Activated naive CD4-positive, alpha-beta T cell treated with anti-CD3 and anti-CD28 coated beads, Interleukin-2, amount 50 U/mL, for 16 hours (primary cell): ENCODE data around the gene GBX1.
A peak's percentile ranks its signal among the peaks of the same experiment; 100 is the strongest.

Experiments
- DNase-seq: peaks from one replicate; pipeline ENCODE4 v3.0.0-alpha.2; 2020

The GBX1 gene

GRCh38 chr7:151125470-151125845 lies 42.0 kb downstream of the GBX1 start:
- DNase-seq: no peak

- DNase-seq: no peak
Measured at GRCh38 chr7:151124899-151125399, 42.5 kb downstream of the GBX1 start.

- no peak for DNase-seq
Measured at GRCh38 chr7:151124481-151124880, 43.0 kb downstream of the GBX1 start.

- peak; percentile 82 for DNase-seq
Measured at GRCh38 chr7:151123822-151124464, 43.6 kb downstream of the GBX1 start.

GRCh38 chr7:151123158-151123821 lies 44.2 kb downstream of the GBX1 start:
- no peak for DNase-seq

GRCh38 chr7:151122796-151123157 lies 44.7 kb downstream of the GBX1 start:
- DNase-seq: no peak

- no peak for DNase-seq
Measured at GRCh38 chr7:151122276-151122675, 45.2 kb downstream of the GBX1 start.

- DNase-seq: no peak
Measured at GRCh38 chr7:151121380-151122170, 45.9 kb downstream of the GBX1 start.

- DNase-seq: no peak
Measured at GRCh38 chr7:151120896-151121295, 46.6 kb downstream of the GBX1 start.

- no peak for DNase-seq
Measured at GRCh38 chr7:151119902-151120301, 47.6 kb downstream of the GBX1 start.

- no peak for DNase-seq
Measured at GRCh38 chr7:151119055-151119415, 48.5 kb downstream of the GBX1 start.

GRCh38 chr7:151118108-151119054 lies 49.1 kb downstream of the GBX1 start:
- no peak for DNase-seq

- DNase-seq: no peak
Measured at GRCh38 chr7:151117565-151117964, 49.9 kb downstream of the GBX1 start.

GRCh38 chr7:151116603-151117440 lies 50.7 kb downstream of the GBX1 start:
- no peak for DNase-seq

GRCh38 chr7:151115836-151116418 lies 51.6 kb downstream of the GBX1 start:
- DNase-seq: no peak

- DNase-seq: peak; percentile 47
Measured at GRCh38 chr7:151115121-151115835, 52.2 kb downstream of the GBX1 start.

GRCh38 chr7:151114151-151115090 lies 53.1 kb downstream of the GBX1 start:
- no peak for DNase-seq

- no peak for DNase-seq
Measured at GRCh38 chr7:151113344-151114150, 53.9 kb downstream of the GBX1 start.
